ENCODE results near the gene TBC1D22A. TPM values are rescaled to one million over a fixed set of nuclear protein-coding genes. Genes with fewer than 3 reads are reported as not detected.

Gene TBC1D22A
- total and polyA plus RNA-seq, 9 of the 15 experiments (the other 6 are each of a cell fraction or from before 2014, with no cell fraction given): 0.20 to 11.5 (median 5.2) TPM

- TF ChIP-seq SIN3A (IDR thresholded peaks at IDR 0.05; ENCODE audit: borderline replicate concordance in 2 of 2, control insufficient read depth in 1 of 2, low read depth in 2 of 2, low read length in 2 of 2) (peak; percentile 87 to 93), CHD4 (IDR thresholded peaks at IDR 0.05; ENCODE audit: insufficient read depth, insufficient replicate concordance, low read depth, low read length, poor library complexity, severe bottlenecking) (no peak), NR2F6 (CRISPR knock-in tag; IDR thresholded peaks at IDR 0.05) (peak; percentile 44; the same call in 1 of the 2 replicates), HLTF (IDR thresholded peaks at IDR 0.05) (peak; percentile 76; the same call in 1 of the 2 replicates), ETV1 (tag; conservative IDR thresholded peaks at IDR 0.05; ENCODE audit: low read depth) (peak; percentile 60; the same call in 1 of the 2 replicates), PHF20 (IDR thresholded peaks at IDR 0.05; ENCODE audit: partially characterized antibody) (peak; percentile 94), THRAP3 (IDR thresholded peaks at IDR 0.05; ENCODE audit: borderline replicate concordance) (no peak), DIDO1 (tag; IDR thresholded peaks at IDR 0.05; ENCODE audit: low read depth) (peak; percentile 56; the same call in 1 of the 2 replicates), NR1H2 (CRISPR knock-in tag; IDR thresholded peaks at IDR 0.05) (peak; percentile 67; the same call in 1 of the 2 replicates), RCOR1 (IDR thresholded peaks at IDR 0.05; ENCODE audit: borderline replicate concordance in 1 of 2, low read depth in 2 of 2, low read length in 2 of 2) (peak in 1 of 2 experiments; percentile 6; a peak in 1 of 4 replicates), NR4A1 (CRISPR knock-in tag; IDR thresholded peaks at IDR 0.05) (no peak), NR4A1 (tag; IDR thresholded peaks at IDR 0.05) (0 out of 2 replicates have a peak, but pooled peaks have one; percentile 33), FOXP1 (CRISPR knock-in tag; IDR thresholded peaks at IDR 0.05) (0 out of 2 replicates have a peak, but pooled peaks have one; percentile 22), YY1 (IDR thresholded peaks at IDR 0.05; ENCODE audit: borderline replicate concordance in 1 of 3, control insufficient read depth in 1 of 3, extremely low read depth in 1 of 3, insufficient read depth in 3 of 3, insufficient read length in 1 of 3, insufficient replicate concordance in 2 of 3, low read depth in 1 of 3, low read length in 2 of 3) (peak in 1 of 3 experiments; percentile 60), ZNF766 (CRISPR knock-in tag; conservative IDR thresholded peaks at IDR 0.05) (no peak), ZNF655 (CRISPR knock-in tag; IDR thresholded peaks at IDR 0.05) (no peak), MYC (IDR thresholded peaks at IDR 0.05; ENCODE audit: low read depth, low read length) (peak; percentile 98), MYC (CRISPR knock-in tag; IDR thresholded peaks at IDR 0.05; ENCODE audit: borderline replicate concordance, low read depth) (no peak), FIP1L1 (IDR thresholded peaks at IDR 0.05; ENCODE audit: low read depth, low read length, poor library complexity, severe bottlenecking) (peak; percentile 88), HDAC1 (IDR thresholded peaks at IDR 0.05) (peak in 1 of 2 experiments; percentile 93; a peak in 2 of 4 replicates), TCF3 (CRISPR knock-in tag; IDR thresholded peaks at IDR 0.05) (peak; percentile 18; the same call in 1 of the 2 replicates), GTF2F1 (IDR thresholded peaks at IDR 0.05; ENCODE audit: low read depth, low read length) (0 out of 2 replicates have a peak, but pooled peaks have one; percentile 47), NONO (IDR thresholded peaks at IDR 0.05; ENCODE audit: low read depth in 2 of 2, low read length in 1 of 2) (peak in 1 of 2 experiments; percentile 53; a peak in 1 of 4 replicates)
- TF ChIP-seq, protein P1, sequence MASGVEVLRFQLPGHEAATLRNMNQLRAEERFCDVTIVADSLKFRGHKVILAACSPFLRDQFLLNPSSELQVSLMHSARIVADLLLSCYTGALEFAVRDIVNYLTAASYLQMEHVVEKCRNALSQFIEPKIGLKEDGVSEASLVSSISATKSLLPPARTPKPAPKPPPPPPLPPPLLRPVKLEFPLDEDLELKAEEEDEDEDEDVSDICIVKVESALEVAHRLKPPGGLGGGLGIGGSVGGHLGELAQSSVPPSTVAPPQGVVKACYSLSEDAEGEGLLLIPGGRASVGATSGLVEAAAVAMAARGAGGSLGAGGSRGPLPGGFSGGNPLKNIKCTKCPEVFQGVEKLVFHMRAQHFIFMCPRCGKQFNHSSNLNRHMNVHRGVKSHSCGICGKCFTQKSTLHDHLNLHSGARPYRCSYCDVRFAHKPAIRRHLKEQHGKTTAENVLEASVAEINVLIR (CRISPR knock-in tag; IDR thresholded peaks at IDR 0.05): peak; percentile 96
Measured at GRCh38 chr22:46762238-46763050, at the start of gene TBC1D22A (continued).

Data from K562 (cell line).